ENCODE measurements around the gene KLK13.

KLK13 gene

GRCh38 chr19:51025809-51026553, 38.9 kb downstream of the KLK13 start:
- peaks cover 68% of the 10 kb centered on the region for H3K27me3 Mint-ChIP-seq
- no peaks in the 10 kb centered on the region for H3K9me3 Mint-ChIP-seq
- no peaks in the 10 kb centered on the region for H3K4me1 Mint-ChIP-seq (ENCODE audit: low read depth)
- no peak overlapping the region for H3K4me3 Mint-ChIP-seq
- H3K27ac Mint-ChIP-seq, result no peak overlapping the region
- no peaks in the 10 kb centered on the region for H3K36me3 Mint-ChIP-seq (ENCODE audit: low read depth)
- no peak for DNase-seq

DNA sequence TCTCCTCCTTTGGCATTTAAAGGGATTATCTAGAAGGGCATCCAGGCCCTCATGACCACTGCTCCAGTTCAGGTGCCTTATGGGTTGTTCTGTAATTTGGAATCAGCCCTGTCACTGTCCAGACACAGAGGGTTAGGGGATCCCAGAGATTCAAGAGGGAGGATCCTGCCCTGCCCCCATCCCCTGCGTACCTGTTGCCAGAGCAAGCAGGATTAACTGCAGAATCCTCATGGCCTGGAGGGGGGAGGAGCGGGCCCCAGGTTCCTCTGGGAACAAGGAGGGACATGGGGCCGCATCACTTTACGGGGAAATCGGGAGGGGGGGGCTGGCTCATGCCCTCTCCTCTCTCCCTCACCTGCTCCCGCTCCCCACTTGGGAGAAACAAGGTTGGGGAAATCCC, 39.5 kb downstream of the KLK13 start:
- H3K27me3 Mint-ChIP-seq, result peaks cover 66% of the 10 kb centered on the region
- H3K4me1 Mint-ChIP-seq (ENCODE audit: low read depth), result no peaks in the 10 kb centered on the region
- H3K27ac Mint-ChIP-seq, result no peak overlapping the region
- DNase-seq, result no peak
- H3K4me3 Mint-ChIP-seq, result no peak overlapping the region
- H3K9me3 Mint-ChIP-seq, result no peaks in the 10 kb centered on the region
- no peaks in the 10 kb centered on the region for H3K36me3 Mint-ChIP-seq (ENCODE audit: low read depth)

- no peaks in the 10 kb centered on the region for H3K9me3 Mint-ChIP-seq
- H3K4me1 Mint-ChIP-seq (ENCODE audit: low read depth), result peaks cover under 1% of the 10 kb centered on the region
- peaks cover 69% of the 10 kb centered on the region for H3K27me3 Mint-ChIP-seq
- DNase-seq, result no peak
- no peak overlapping the region for H3K4me3 Mint-ChIP-seq
- H3K36me3 Mint-ChIP-seq (ENCODE audit: low read depth), result no peaks in the 10 kb centered on the region
- H3K27ac Mint-ChIP-seq, result no peak overlapping the region
Measured at GRCh38 chr19:51024924-51025323, 40.0 kb downstream of the KLK13 start.

DNA sequence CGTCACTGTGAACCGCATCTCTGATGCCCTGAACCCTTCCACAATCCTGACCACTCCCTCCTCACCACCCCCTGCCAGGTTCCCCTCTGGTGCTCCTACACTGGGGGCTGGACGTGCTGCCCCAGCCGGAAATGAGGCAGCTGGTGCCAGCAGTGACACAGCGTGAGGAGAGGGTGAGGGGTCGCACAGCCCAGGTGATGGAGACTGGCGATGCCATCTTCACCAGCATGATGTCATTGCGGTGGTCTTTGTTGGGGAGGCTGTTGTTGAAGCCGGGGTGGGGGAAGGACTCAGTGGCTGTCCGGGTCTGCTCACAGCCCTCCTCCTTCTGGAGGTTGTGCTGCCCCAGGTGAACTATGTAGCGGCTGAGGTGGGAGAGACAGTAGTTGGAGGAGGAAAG, 40.9 kb downstream of the KLK13 start:
- no peak for DNase-seq
- no peak overlapping the region for H3K27ac Mint-ChIP-seq
- no peak overlapping the region for H3K4me3 Mint-ChIP-seq
- H3K4me1 Mint-ChIP-seq (ENCODE audit: low read depth), result peaks cover 3% of the 10 kb centered on the region
- no peaks in the 10 kb centered on the region for H3K9me3 Mint-ChIP-seq
- peaks cover 72% of the 10 kb centered on the region for H3K27me3 Mint-ChIP-seq
- no peaks in the 10 kb centered on the region for H3K36me3 Mint-ChIP-seq (ENCODE audit: low read depth)

- Mint-ChIP-seq H3K27me3 (peaks cover 78% of the 10 kb centered on the region), H3K4me1 (ENCODE audit: low read depth) (peaks cover 11% of the 10 kb centered on the region), H3K36me3 (ENCODE audit: low read depth) (no peaks in the 10 kb centered on the region), H3K27ac (no peak overlapping the region), H3K4me3 (no peak overlapping the region), H3K9me3 (no peaks in the 10 kb centered on the region)
- no peak for DNase-seq
Measured at GRCh38 chr19:51022526-51022925, 42.4 kb downstream of the KLK13 start.

DNA sequence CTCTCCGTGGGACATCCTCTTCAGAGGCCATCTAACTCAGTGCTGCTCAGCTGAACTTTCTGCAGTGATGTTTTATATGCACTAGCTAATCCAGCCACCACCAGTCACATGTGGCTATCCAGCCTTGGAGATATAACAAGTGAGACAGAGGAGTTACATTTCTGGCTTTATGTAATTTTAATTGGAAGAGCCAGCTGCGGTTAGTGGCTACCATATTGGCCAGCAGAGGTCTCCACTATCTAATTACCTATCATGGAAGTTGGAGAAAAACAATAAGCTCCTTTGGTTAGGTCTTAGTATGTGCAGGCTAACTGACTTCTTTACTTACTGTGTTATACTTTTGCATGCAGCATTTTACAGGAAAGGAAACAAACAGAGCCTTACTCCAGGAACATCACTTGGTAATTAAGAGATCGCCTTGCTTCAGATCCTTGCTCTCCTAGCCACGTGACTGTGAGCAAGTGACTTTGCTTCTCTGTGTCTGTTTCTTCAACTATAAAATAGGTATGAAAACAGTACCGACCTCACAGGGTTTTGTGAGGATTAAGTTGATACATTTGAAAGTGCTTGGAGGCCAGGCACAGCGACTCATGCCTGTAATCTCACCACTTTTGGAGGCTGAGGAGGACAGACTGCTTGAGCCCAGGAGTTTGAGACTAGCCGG, 43.8 kb downstream of the KLK13 start:
- H3K27me3 Mint-ChIP-seq, result peaks cover 83% of the 10 kb centered on the region
- H3K36me3 Mint-ChIP-seq (ENCODE audit: low read depth), result no peaks in the 10 kb centered on the region
- no peak for DNase-seq
- no peak overlapping the region for H3K4me3 Mint-ChIP-seq
- H3K4me1 Mint-ChIP-seq (ENCODE audit: low read depth), result peaks cover 20% of the 10 kb centered on the region
- H3K9me3 Mint-ChIP-seq, result no peaks in the 10 kb centered on the region
- no peak overlapping the region for H3K27ac Mint-ChIP-seq

GRCh38 chr19:51019544-51019925, 45.4 kb downstream of the KLK13 start, which contains the start of gene KLK10:
TSS of gene KLK10 (minus strand) at chr19:51019709. CDS start at chr19:51019130, 579 bp downstream.
- H3K27ac Mint-ChIP-seq, result no peak within 1 kb of the TSS
- peak within 1 kb of the TSS; percentile 41 for H3K4me3 Mint-ChIP-seq
- peaks cover 85% of the 10 kb centered on the region for H3K27me3 Mint-ChIP-seq
- H3K9me3 Mint-ChIP-seq, result no peaks in the 10 kb centered on the region
- H3K4me1 Mint-ChIP-seq (ENCODE audit: low read depth), result peaks cover 20% of the 10 kb centered on the region
- no peak for DNase-seq
- no peaks in the 10 kb centered on the region for H3K36me3 Mint-ChIP-seq (ENCODE audit: low read depth)

DNA sequence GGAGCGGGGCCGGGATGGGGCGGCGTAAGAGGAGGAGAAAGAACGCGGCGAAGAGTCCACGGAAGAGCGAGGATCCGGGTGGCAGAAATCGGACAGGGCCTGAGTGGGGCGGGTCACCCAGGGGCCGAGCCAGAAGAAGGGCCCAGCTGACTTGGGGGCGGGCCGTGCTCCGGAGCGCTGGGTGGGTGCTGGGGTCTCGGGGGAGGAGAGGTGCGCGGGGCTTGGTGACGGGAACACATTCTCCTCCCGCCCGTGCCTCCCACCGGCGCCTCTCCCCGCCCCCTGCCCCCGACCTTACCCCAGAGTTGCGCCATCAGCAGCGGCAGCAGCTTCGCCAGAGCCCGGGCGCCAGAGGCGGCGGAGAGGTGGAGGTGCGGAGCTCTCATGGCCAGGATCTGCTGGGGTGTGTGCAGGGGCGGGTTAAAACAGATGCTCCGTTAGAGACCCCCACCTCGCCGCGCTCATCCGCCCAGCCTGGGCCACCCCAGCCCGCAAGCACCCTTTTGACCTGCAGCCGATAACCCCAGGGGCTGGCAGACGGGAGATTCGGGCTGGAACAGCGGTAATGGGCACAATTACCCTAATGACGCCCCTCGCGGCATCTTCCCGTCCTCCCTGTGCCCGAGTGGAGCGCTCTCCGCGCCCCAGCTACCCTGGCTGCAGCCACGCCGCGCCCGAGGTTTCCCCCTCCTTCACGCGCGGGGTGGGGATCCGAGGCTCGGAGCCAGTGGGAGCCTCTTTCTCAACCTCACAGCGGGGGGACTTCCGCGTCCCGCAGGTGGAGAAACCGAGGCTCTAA, 45.9 kb downstream of the KLK13 start:
- peaks cover 20% of the 10 kb centered on the region for H3K4me1 Mint-ChIP-seq (ENCODE audit: low read depth)
- no peaks in the 10 kb centered on the region for H3K9me3 Mint-ChIP-seq
- H3K36me3 Mint-ChIP-seq (ENCODE audit: low read depth), result no peaks in the 10 kb centered on the region
- peaks cover 87% of the 10 kb centered on the region for H3K27me3 Mint-ChIP-seq
- no peak overlapping the region for H3K27ac Mint-ChIP-seq
- no peak for DNase-seq
- peak overlapping the region; percentile 41 for H3K4me3 Mint-ChIP-seq

DNA sequence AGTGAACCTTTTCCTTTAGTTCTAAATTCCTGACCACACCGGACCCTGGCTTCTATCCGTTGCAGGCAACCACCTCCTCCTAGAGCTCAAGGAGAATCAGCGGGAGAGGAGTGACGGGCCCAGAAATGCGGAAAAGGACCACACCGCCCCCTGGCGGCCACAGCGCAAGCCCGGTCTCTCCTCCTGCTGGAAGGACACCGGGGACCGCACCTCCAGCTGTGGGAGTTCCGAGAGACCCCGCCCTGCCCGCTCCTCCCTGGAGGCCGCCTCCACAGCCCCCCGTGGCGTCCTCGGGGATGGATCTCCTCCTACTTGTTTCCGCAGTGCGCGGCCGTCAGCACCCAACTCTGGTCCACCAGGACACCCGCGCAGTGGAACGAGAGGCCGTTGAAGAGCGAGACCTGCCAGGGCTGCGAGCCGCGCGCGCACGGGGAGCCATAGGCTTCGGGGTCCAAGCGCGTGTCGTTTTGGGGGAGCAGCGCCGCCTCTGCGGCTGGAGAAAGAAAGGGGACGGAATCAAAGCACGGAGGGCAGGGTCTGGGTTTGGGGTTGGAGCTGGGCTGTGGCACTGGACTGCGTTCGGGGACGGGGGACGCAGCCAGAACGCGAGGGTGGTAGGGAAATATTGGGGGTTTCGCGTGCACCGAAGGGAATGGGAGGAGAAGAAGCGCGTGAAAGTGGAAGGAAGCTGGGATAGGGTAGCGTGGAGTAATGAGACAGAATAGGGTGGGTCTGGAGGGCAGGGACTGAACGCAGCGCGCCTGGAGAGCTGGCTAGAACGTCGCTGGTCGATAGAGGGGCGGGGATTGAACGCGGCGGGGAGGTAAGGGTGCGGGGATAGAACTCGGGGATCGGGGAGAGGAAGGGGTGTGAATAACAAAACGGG, 47.9 kb downstream of the KLK13 start:
- DNase-seq, result peak; percentile 72
- H3K27me3 Mint-ChIP-seq, result peaks cover 84% of the 10 kb centered on the region
- no peaks in the 10 kb centered on the region for H3K36me3 Mint-ChIP-seq (ENCODE audit: low read depth)
- peak overlapping the region; percentile 35 for H3K4me3 Mint-ChIP-seq
- H3K9me3 Mint-ChIP-seq, result no peaks in the 10 kb centered on the region
- no peak overlapping the region for H3K27ac Mint-ChIP-seq
- peaks cover 20% of the 10 kb centered on the region for H3K4me1 Mint-ChIP-seq (ENCODE audit: low read depth)

DNA sequence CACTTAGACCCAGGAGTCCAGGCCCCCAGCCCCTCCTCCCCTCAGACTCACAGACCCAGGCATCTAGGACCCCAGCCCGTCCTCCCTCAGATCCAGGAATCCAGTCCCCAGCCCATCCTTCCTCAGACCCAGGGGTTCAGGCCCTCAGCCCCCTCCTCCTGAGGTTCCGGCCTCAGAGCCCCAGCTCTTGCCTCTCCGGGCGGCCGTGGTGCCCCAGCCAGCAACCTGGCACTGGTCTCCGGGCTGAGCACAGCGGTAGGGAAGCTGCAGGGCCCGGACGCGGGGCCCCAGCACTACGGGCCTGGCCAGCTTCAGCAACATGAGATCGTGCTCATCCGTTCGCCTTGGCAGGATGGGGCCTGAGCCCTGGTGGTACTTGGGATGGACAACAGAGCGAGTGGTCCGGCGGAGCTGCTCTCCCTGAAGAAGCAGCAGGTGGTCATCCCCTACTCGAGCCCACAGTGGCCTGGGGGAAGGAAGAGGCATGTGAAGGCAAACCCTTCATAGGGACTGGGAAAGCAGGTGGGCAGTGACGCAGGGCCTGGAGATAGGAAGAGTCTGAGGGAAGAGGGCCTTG, 49.1 kb downstream of the KLK13 start:
- Mint-ChIP-seq H3K36me3 (ENCODE audit: low read depth) (no peaks in the 10 kb centered on the region), H3K4me3 (no peak overlapping the region), H3K27ac (no peak overlapping the region), H3K27me3 (peaks cover 77% of the 10 kb centered on the region), H3K4me1 (ENCODE audit: low read depth) (peaks cover 20% of the 10 kb centered on the region), H3K9me3 (no peaks in the 10 kb centered on the region)
- DNase-seq, result no peak

- no peak for DNase-seq
- Mint-ChIP-seq H3K4me3 (no peak overlapping the region), H3K4me1 (ENCODE audit: low read depth) (peaks cover 18% of the 10 kb centered on the region), H3K27ac (no peak overlapping the region), H3K36me3 (ENCODE audit: low read depth) (no peaks in the 10 kb centered on the region), H3K27me3 (peaks cover 78% of the 10 kb centered on the region), H3K9me3 (no peaks in the 10 kb centered on the region)
Measured at GRCh38 chr19:51014242-51014641, 50.6 kb downstream of the KLK13 start.

GRCh38 chr19:51012661-51013190, 52.2 kb downstream of the KLK13 start:
- Mint-ChIP-seq H3K27ac (no peak overlapping the region), H3K27me3 (peaks cover 71% of the 10 kb centered on the region), H3K36me3 (ENCODE audit: low read depth) (no peaks in the 10 kb centered on the region), H3K4me3 (no peak overlapping the region), H3K4me1 (ENCODE audit: low read depth) (peaks cover 10% of the 10 kb centered on the region), H3K9me3 (no peaks in the 10 kb centered on the region)
- DNase-seq, result no peak

DNA sequence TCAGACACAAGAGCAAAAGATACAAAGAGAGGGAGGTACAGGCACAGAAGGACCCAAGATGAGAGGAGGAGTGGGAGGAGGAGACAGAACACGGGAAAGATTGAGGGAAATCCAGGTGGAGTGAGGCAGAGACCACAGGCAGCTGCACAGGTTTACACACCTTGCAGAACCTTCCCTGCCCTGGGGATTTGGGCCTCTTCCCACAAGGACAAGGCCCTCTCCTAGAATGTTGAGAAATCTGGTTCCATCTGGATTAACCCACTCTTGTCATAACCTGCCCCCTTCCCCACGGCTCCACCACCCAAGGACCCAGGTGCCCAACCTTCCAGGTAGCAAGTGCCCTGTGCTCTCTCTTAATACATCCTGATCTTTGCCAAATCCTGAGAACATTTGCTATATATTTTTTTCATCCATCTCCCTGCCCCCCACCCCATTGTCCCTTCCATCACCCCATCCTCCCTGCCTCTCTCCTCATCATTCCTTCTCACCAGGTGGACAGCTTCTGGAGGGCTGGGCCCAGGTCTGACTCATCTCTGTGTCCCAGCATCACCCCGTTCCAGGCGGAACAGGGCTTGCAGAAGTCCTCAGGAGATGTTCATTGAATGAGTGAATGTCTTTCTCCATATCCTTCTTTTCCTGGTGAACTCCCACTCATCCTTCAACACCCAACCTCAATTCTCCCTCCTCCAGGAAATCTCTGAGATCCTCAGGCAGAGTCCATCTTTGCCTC, 54.7 kb downstream of the KLK13 start:
- H3K36me3 Mint-ChIP-seq (ENCODE audit: low read depth), result no peaks in the 10 kb centered on the region
- no peak overlapping the region for H3K4me3 Mint-ChIP-seq
- DNase-seq, result no peak
- no peak overlapping the region for H3K27ac Mint-ChIP-seq
- peaks cover 63% of the 10 kb centered on the region for H3K27me3 Mint-ChIP-seq
- H3K9me3 Mint-ChIP-seq, result no peaks in the 10 kb centered on the region
- no peaks in the 10 kb centered on the region for H3K4me1 Mint-ChIP-seq (ENCODE audit: low read depth)
